Thyroid gland (tissue), 4 donors: Measurements from ENCODE around the gene CDON.

Source experiments
- POLR2A ChIP-seq, 2 donors: fragments of 450-650 bp; IDR thresholded peaks; one replicate each; pipeline ENCODE4 v1.6.1; 2017; ENCODE audit warnings: antibody characterized with exemption in 2 of 2, mild to moderate bottlenecking in 2 of 2, moderate library complexity in 1 of 2
- TF ChIP-seq, protein P1 (sequence below), 6 experiments: fragments of 200-600 bp in 3 of 6; fragments of 450-650 bp in 3 of 6; sonication (generic) in 3 of 6; IDR thresholded peaks; one replicate each; pipeline ENCODE4 v1.5.1; 2016 to 2019; ENCODE audit warnings: antibody characterized with exemption in 6 of 6, mild to moderate bottlenecking in 2 of 6, inconsistent platforms in 1 of 6, moderate library complexity in 1 of 6

DNA sequence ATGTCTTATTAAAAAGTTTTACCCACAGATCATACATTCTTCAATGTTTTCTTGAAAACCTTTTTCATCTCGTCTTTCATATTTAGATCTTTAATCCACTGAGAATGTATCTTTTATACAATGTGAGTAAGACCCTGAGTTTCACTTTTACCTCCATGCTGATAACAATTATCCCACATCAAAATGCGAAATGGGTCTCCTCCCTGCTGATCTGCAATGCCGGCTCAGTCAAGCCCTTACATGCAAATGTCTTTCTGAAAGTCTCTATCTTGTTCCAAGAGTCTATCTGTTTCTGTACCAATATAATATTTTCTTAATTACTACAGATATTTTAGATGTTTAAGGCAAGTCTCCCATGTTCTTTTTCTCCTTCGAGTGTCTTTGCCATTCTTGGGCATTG is 50.9 kb downstream of the CDON start:
- TF ChIP-seq, protein P1, sequence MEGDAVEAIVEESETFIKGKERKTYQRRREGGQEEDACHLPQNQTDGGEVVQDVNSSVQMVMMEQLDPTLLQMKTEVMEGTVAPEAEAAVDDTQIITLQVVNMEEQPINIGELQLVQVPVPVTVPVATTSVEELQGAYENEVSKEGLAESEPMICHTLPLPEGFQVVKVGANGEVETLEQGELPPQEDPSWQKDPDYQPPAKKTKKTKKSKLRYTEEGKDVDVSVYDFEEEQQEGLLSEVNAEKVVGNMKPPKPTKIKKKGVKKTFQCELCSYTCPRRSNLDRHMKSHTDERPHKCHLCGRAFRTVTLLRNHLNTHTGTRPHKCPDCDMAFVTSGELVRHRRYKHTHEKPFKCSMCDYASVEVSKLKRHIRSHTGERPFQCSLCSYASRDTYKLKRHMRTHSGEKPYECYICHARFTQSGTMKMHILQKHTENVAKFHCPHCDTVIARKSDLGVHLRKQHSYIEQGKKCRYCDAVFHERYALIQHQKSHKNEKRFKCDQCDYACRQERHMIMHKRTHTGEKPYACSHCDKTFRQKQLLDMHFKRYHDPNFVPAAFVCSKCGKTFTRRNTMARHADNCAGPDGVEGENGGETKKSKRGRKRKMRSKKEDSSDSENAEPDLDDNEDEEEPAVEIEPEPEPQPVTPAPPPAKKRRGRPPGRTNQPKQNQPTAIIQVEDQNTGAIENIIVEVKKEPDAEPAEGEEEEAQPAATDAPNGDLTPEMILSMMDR (IDR thresholded peaks at IDR 0.05), result no peak
- TF ChIP-seq POLR2A (IDR thresholded peaks at IDR 0.05), result no peak
